ENCODE measurements around the gene TMCC3.
"Not testable (repeated sequence)": the region's sequence is repeated elsewhere in the genome, so short reads cannot be mapped to it uniquely, and the experiment has no call there.

TMCC3 gene, protein sequence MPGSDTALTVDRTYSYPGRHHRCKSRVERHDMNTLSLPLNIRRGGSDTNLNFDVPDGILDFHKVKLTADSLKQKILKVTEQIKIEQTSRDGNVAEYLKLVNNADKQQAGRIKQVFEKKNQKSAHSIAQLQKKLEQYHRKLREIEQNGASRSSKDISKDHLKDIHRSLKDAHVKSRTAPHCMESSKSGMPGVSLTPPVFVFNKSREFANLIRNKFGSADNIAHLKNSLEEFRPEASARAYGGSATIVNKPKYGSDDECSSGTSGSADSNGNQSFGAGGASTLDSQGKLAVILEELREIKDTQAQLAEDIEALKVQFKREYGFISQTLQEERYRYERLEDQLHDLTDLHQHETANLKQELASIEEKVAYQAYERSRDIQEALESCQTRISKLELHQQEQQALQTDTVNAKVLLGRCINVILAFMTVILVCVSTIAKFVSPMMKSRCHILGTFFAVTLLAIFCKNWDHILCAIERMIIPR

DNA sequence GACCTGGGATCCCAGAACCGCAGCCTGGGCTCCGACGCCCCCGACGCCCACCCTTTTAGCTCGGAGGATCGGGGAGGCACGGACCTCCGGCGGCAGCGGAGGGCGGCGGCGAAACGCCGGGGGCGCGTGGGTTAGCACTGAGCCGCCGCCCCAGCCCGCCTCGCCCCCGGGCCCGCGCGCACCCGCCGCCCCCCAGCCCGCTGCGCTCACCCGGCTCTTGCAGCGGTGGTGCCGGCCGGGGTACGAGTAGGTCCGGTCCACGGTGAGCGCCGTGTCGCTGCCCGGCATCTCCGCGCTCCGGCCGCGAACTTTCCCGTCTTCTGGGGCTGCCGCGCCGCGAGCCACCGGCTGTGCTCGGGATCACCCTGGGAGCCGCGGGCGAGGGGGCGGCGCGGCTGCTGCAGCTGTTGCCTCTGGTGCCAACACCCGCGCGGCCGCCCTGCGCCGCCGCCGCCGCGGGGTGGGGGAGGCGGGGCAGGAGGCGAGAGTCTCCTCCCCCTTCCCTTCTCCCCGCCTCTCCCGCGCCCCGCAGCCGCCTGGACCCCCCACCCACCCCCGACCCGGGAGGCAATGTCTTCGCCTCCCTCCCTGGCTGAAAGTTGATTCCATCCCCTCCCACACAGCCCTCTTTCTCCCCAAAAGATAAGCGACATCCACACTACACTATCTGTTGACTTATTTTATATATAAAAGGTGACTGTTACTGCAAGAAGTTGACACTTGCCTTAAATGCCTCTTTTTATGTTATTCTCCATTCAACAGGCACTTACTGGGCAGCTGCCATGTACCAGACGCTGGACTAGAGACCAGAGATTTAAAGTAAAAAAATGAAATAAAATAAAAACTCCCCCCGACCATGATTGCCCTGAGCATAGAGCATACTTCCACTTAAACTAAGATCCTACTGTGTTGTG is at the start of gene TMCC3:
Gene TMCC3 (minus strand): TSS at position 415 of the 914 bp plus-strand sequence. CDS start 127 bp downstream, at position 288.
- intact Hi-C loops (cut with DNase I) = loop anchor here (5.0 kb wide), 1 partner anchor 88 kb away; no protein-coding TSS in a partner anchor
- DNase-seq = peak; percentile 27 to 88 (median 78)

DNA sequence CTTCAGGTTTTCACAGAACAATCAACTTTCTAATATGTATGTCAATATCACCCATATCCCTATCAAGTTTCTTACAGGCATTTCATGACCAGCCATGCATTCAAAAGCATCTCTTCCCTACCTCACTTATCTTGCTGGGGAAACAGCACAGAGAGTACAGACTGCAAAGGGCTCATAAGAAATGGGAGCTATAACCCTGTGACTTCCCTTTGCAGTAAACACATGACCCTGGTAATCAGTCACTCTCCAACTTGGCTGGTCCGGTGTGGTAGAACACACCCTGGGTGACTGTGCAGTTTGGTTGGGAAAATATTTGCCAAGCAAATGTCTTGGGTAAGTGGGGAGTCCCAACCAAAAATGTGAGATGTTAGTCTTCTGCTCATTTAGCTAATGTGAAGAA is 49.4 kb upstream of the TMCC3 start:
- DNase-seq = no peak
- intact Hi-C loops (cut with DNase I) = no loop called here

DNA sequence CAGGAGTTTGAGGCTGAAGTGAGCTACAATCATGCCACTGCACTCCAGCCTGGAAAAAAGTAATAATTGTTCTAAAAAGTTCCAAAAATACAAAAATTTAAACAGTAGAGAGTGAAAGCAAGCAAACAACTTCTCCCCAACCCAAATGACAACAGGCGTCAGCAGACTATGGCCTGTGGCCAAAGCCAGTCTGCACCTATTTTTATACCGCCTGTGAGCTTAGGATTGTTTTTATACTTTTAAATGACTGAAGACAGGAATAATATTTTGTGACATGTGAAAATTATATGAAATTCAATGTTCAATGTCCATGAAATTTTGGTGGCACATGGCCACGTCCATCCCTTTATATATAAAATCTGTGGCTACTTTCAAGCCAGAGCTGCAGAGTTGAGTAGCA is 48.2 kb upstream of the TMCC3 start:
- DNase-seq = no peak
- intact Hi-C loops (cut with DNase I) = no loop called here

DNA sequence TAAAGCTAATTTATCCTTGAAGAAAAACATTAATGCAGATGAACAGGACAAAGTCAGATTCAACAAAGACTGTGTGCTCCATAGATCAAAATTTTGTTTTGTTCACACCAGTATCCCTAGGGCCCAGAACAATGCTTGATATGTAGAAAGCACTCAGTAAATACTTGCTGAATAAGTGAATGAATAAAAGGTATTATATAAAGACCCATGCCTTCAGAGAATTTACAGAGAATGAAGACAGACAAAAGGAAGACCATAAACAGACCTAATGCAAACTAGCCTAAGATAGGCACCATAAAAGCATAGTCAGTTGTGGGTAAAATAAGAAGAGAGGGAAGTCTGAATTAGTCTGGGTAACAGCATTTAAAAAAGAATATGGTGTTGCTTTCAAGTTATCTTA is 47.3 kb upstream of the TMCC3 start:
- DNase-seq = no peak
- intact Hi-C loops (cut with DNase I) = no loop called here

DNA sequence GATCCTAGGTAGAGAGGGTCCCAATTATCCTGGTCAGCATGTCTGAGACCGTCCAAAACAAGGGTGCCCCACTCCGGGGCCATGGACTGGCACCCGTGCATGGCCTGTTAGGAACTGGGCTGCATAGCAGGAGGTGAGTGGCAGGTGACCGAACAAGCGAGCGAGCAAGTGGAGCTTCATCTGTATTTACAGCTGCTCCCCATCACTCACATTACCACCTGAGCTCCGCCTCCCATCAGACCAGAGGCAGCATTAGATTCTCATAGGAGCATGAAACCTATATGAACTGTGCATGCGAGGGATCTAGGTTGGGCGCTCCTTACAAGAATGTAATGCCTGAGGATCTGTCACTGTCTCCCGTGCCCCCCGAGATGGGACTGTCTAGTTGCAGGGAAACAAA is 44.4 kb upstream of the TMCC3 start:
- DNase-seq = no peak
- intact Hi-C loops (cut with DNase I) = no loop called here

DNA sequence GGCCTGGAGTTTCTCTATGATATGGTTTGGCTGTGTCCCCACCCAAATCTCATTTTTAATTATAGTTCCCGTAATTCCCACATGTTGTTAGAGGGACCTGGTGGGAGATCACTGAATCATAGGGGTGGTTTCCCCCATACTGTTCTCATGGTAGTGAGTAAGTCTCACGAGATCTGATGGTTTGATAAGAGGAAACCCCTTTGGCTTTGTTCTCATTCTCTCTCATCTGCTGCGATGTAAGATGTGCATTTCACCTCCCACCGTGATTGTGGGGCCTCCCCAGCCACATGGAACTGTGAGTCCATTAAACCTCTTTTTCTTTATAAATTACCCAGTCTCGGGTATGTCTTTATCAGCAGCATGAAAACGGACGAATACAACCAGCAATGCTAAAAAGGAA is 42.5 kb upstream of the TMCC3 start:
- DNase-seq = not testable (repeated sequence)

DNA sequence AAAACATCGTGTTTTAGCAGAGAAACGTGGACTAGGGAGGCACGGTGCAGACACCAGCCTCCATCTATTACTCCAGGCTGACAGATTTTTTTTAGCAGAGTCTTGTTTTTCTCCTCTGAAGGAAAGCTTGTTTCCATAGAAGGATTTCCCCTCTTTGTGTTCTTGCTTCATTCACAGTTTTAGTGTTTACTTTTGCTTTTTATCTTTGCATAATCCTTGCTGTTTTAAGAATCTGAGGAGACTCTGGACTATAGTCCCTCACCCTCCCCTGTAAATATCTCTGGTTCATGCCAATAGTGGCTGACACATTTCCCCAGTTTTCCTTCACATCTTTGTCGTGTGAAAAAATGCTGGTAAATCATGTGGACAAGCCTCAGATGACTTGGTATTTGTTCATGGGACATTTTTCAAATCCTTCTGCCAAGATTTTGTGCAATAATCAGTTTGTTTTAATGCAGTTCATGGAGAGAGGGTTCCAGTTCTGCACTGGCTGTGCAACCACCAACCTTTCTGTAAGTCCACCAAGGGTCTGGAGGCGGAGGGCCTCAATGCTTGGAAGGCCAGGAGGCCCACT is 39.9 kb upstream of the TMCC3 start:
- DNase-seq = no peak
- intact Hi-C loops (cut with DNase I) = no loop called here

More for the DNA sequence above, 42.5 kb upstream of the TMCC3 start:
- intact Hi-C loops (cut with DNase I) = not testable (repeated sequence)

DNA sequence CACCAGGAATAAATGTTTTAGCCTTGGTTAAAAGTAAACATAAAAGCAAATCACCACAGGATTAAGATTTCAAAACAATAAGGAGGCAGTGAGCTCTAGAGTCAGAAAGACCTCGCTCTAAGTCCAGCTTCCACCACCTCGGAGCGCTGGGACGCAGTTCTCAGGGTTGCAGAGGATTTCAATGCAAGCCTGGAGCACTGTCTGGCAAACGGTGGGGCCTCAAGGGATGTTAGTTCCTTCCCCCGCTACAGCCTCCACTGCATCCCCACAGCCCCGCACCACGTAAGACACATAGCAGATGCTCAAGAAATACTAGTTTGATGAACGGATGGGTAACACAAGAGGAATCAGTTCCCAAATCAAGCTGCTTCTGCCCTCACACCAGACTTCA is 39.3 kb upstream of the TMCC3 start:
- DNase-seq = peak in 4 of 42 donors; percentile 8 to 45 (median 26)

DNA sequence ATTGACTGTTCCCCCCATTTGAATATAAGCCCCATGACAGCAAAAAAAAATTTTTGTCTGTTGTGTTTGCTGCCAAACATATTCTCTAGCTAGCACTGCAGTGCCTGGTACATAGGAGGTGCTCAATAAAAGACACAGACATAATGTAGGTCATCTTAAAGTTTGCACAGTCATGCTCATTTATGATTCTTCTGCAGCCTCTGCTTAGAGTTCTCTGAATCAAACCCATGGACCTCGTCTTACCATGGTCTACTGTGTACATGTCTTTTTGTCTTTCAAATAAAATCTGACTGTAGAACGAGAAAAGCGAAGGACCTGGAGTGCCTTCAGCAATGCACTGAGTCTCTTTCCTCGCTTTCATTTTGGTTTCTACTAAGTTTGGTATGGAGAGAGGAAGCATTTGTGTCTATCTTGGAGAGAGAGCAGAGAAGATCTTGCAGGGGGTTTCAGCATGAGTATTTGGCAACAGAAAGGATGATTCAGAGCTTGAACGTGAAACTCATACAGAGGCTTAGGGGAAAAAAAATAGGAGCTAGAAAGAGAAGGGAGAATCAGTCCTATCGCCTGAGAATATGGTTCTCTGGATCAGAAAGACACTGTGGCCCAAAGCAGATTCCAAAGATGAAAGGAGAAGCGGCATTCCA is 38.8 kb upstream of the TMCC3 start:
- intact Hi-C loops (cut with DNase I) = no loop called here
- peak in 1 of 42 donors; percentile 17 for DNase-seq

More for the DNA sequence above, 39.3 kb upstream of the TMCC3 start:
- intact Hi-C loops (cut with DNase I) = no loop called here

DNA sequence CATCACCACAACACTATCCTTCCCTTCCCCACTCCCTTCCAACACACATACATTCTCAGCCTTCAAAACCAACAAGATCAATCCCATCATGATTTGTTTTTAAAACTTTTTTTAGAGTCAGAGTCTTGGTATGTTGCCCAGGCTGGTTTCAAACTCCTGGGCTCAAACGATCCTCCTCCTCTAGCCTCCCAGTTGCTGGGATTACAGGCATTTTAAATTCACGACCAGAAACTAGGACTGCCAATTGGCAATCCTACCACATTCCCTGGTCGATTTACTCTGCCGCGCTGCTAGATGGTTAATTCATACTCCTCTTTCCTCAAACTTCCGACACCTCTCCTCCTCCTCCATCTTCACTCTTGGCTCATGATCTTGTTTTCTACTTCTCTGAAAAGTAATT is 37.5 kb upstream of the TMCC3 start:
- no peak for DNase-seq
- intact Hi-C loops (cut with DNase I) = no loop called here

DNA sequence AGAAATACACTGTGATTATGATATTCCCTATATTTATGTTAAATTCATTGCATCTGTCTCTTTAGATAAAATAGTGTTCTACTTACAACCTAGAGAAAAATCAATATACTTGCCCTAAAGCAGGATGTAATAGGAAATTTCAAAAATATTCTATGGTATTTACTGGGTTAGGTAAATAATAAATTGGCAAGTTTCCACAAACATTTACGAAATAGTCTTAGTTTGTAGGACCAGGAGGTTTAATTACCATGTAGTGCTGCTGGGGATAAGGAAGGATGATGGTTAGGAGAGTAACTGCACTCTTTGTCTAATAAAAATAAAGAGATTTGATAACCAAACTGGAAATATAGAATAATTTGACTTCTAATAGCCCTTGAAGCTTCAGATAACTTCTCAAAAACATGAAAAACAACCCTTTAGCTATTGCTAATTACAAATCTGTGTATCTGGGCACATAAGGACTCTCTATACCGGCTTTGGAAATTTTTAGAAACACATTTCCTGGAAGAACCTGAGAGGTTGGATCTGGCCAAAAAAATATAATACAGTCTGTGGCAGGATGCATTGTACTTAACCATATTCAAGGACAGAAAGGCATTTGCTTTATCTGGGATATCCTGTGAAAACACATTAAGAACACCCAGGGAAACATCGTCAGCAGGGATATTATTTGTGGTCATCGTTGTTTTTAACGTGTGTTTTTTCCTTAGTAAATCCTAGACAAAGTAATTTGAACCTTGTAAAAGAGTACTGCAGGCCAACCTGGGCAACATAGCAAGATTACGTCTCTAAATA is 36.7 kb upstream of the TMCC3 start:
- DNase-seq = no peak
- intact Hi-C loops (cut with DNase I) = no loop called here

DNA sequence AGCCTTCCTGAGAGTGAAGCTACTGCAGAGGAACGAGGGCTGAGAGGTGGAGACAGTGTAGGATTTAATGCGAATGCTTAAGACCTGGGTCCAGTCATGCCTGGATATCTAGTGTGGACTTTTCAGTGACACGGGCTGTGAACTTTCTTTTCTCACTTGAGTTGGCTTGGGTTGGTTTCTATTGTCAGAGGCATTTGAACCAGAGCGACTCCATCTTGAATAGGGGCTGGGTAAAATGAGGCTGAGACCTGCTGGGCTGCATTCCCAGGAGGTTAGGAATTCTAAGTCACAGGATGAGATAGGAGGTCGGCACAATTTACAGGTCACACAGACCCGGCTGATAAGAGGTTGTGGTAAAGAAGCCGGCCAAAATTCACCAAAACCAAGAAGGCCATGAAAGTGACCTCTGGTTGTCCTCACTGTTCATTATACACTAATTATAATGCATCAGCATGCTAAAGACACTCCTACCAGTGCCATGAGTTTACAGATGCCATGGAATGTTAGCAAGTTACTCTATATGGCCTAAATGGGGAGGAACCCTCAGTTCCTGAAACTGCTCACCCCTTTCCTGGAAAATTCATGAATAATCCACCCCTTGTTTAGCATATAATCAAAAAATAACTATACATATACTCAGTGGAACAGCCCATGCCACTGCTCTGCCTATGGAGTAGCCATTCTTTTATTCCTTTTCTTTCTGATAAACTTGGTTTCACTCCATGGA is 34.2 kb upstream of the TMCC3 start:
- no peak for DNase-seq
- intact Hi-C loops (cut with DNase I) = no loop called here

DNA sequence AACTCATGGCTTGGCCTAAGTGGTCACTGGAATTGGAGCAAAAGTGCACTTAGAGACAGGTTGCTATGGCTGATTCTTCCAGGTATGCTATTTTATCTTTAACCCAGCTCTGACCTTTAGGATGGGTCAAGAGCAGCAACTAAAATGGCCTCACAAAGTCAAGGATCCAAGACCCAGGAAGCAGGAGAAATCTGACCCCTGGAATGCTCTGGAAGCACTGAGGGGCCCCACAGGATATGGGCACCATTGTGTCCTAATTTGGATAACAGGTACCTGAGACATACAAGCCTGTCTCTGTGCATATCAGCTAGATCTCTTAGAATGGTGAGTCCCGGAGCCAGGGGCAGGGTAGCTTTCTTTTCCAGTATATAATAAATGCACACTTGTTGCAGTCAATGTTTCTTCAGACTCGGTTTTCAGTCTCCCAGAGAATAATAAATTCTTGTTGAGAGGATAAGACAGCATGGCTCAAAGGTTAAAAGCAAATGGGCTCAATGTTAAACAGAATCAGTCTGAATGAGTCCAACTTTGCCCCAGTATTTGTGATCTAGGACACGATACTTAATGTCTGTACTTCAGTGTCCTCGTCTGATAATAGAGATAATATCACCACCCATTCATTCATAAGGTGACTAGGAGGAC is 29.3 kb upstream of the TMCC3 start:
- no peak for DNase-seq
- intact Hi-C loops (cut with DNase I) = no loop called here

DNA sequence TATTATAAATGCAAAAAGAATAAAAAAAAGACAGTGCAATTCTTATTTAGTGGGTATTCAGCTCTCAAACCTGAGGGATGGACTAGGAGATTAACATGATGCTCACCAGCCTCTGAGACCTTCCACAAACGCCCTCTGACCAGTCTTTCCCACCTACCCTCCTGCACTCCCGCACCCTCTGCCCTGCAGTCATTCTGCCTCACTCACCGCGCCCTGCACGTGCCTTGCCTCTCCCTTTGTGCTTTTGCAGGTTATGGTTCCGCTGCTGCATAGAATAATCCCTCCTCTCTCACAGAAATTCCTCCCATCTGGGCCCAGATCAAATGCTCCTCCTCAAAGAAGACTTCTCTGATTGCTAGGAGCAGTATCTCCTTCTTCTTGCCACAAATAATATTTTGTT is 28.5 kb upstream of the TMCC3 start:
- no peak for DNase-seq
- intact Hi-C loops (cut with DNase I) = no loop called here

DNA sequence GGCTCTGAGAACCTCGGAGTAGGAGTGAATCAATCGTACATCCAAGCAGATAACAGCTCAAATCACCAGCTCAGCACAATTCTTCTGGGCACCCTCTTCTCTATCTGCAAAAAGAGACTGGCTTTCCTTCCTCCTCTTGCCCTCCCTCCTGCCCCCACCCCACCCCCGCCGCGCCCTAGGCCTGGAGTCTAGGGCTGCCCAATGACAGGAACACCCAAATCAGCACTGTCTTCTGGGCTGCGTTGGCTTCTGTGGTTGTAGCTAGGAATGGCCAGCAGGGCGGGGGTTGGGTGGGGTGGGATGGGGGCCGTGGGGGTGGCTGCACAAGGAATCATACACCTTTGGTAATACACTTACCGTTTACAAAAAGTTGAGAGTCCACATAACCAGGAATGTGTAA is 28.0 kb upstream of the TMCC3 start:
- intact Hi-C loops (cut with DNase I) = no loop called here

DNA sequence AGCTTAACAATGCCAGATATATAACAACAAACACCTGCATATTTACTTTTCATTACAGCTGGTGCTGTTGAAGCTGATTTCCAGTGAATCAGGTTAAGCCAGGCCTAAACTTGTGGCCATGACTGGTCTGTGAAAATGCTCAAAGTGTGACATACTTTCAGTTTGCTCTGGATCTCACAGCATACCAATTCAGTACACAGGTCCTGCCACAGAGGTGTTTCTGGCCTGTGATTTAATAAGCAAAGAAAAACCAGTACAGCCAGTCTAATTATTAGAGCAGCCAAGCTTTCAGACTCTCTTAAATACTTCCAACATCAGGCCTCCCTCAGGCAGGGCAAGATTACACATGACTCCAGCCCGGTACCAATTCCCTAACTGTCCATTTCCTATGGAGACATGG is 27.4 kb upstream of the TMCC3 start:
- intact Hi-C loops (cut with DNase I) = no loop called here
- DNase-seq = no peak

More for the DNA sequence above, 28.0 kb upstream of the TMCC3 start:
- no peak for DNase-seq

DNA sequence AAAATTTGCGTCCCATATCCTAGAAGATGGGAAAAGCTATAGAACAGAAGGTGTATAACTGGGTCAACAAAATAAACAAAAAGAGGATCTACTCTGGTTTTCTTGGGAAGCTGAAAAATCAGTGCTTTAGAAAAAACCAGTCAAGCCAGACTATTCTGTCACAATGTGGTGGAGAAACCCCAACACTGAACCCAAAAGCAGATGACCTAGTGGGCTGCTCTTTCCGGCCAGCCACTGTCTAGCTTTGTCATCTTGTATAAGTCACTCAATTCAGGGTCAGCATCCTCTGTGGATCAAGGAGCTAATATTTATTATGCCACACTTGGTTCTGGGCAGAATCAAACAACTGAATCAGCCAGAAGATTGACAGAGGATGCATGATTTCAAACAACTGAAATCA is 26.6 kb upstream of the TMCC3 start:
- no peak for DNase-seq
- intact Hi-C loops (cut with DNase I) = no loop called here

Measured in head of caudate nucleus (tissue), 42 donors.